BE2C (cell line): ENCODE data around the gene TSHB.

Experiments
- DNase-seq: peaks from one replicate; pipeline ENCODE4 v3.0.0-alpha.2; 2020
- H3K27me3 ChIP-seq: fragments of 250-450 bp; sonication (Bioruptor Pico); 2 replicates; pipeline ENCODE4 v1.5.1; 2020; ENCODE audit warnings: mild to moderate bottlenecking
- H3K36me3 ChIP-seq: fragments of 250-450 bp; sonication (Bioruptor Pico); 2 replicates; pipeline ENCODE4 v1.5.1; 2020; ENCODE audit warnings: mild to moderate bottlenecking
- H3K4me1 ChIP-seq: fragments of 250-450 bp; sonication (Bioruptor Pico); 2 replicates; pipeline ENCODE4 v1.5.1; 2020
- H3K4me3 ChIP-seq: 2 replicates; pipeline ENCODE4 v1.5.1; 2011; ENCODE audit warnings: low read depth, low read length
- H3K9me3 ChIP-seq: fragments of 250-450 bp; sonication (Bioruptor Pico); 2 replicates; pipeline ENCODE4 v1.5.1; 2020
- TF ChIP-seq, protein P1 (sequence below): IDR thresholded peaks from 2 replicates; pipeline ENCODE4 v1.5.1; 2012; ENCODE audit warnings: mild to moderate bottlenecking, low read depth, low read length

Gene TSHB

DNA sequence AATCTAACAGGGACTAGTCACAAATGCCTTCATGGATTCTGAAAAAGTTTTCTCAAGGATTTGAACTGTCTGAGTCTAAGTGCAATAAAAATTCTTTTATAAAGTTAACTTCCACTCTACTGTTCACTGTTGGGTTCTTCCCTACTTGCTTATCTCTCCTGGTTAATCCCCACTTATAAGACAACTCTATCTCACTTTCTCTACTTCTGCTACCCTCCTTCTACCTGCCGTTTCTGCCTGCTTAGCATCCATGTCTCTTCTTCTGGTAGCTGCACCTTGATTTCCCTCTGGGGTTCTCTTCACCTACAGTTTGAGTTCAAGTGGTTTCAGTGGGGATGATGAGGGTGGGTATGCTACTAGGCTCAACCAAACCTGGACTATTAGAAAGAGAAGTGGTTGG, 6.0 kb downstream of the TSHB start:
- no peaks in the 10 kb centered on the region for H3K9me3 ChIP-seq
- H3K4me1 ChIP-seq = no peaks in the 10 kb centered on the region
- H3K4me3 ChIP-seq = no peak overlapping the region
- no peak for DNase-seq
- no peaks in the 10 kb centered on the region for H3K36me3 ChIP-seq
- TF ChIP-seq, protein P1, sequence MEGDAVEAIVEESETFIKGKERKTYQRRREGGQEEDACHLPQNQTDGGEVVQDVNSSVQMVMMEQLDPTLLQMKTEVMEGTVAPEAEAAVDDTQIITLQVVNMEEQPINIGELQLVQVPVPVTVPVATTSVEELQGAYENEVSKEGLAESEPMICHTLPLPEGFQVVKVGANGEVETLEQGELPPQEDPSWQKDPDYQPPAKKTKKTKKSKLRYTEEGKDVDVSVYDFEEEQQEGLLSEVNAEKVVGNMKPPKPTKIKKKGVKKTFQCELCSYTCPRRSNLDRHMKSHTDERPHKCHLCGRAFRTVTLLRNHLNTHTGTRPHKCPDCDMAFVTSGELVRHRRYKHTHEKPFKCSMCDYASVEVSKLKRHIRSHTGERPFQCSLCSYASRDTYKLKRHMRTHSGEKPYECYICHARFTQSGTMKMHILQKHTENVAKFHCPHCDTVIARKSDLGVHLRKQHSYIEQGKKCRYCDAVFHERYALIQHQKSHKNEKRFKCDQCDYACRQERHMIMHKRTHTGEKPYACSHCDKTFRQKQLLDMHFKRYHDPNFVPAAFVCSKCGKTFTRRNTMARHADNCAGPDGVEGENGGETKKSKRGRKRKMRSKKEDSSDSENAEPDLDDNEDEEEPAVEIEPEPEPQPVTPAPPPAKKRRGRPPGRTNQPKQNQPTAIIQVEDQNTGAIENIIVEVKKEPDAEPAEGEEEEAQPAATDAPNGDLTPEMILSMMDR = no peak
- no peaks in the 10 kb centered on the region for H3K27me3 ChIP-seq

DNA sequence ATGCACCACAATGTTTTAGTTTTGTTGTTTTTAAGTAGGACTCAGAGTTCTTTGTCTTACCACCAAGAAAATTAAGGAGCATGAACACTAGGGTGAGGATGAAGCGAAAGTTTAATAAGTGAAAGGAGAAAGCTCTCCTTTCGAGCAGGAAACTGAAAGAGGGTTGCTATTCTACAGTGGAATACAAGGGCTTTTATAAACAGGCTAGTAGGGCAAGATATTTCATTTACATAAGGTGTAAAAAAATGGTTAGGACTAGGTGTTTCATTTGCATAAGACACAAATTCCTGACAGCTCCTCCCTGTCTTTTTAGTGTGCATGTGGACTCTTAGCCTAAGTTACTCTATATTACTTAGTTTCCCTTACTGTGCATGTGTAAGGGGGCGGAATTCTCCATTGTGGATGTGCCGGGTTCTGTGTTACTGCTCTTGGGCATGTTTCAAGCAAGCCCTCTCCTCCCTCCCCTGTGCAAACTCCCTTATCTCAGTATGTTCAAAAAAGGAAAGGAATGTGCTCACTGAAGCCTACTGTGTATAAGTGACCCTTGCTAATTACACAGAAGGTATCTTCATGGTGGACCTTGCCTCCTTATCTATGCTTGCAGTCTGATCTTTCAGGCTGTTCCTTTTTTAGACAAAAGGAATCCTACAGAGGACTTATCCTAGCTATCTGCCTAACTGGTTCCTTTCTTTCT, 7.3 kb downstream of the TSHB start:
- TF ChIP-seq, protein P1 = no peak
- no peak for DNase-seq
- no peaks in the 10 kb centered on the region for H3K27me3 ChIP-seq

DNA sequence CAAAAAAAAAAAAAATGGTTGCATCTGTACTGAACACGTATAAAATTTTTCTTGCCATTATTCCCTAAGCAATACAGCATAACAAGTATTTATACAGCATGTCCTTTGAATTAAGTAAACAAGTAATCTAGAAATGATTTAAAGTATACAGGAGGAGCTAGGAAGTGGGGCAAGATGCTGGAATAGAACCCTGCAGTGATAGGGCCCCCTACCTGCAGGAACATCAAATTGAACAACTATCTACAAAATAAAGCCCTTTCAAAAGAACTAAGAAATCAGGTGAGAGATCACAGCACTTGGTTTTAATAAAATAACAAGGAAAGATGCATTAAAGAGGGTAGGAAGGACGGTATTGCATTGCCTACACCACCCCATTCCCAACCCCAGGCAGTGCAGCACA, 10.9 kb downstream of the TSHB start:
- no peaks in the 10 kb centered on the region for H3K9me3 ChIP-seq
- TF ChIP-seq, protein P1 = peak; percentile 7; the same call in 1 of the 2 replicates
- H3K36me3 ChIP-seq = no peaks in the 10 kb centered on the region
- no peaks in the 10 kb centered on the region for H3K27me3 ChIP-seq
- H3K4me3 ChIP-seq = no peak overlapping the region
- no peak for DNase-seq
- H3K4me1 ChIP-seq = no peaks in the 10 kb centered on the region

More for the DNA sequence above, 7.3 kb downstream of the TSHB start:
- H3K9me3 ChIP-seq = no peaks in the 10 kb centered on the region
- no peaks in the 10 kb centered on the region for H3K36me3 ChIP-seq
- H3K4me1 ChIP-seq = no peaks in the 10 kb centered on the region
- no peak overlapping the region for H3K4me3 ChIP-seq

DNA sequence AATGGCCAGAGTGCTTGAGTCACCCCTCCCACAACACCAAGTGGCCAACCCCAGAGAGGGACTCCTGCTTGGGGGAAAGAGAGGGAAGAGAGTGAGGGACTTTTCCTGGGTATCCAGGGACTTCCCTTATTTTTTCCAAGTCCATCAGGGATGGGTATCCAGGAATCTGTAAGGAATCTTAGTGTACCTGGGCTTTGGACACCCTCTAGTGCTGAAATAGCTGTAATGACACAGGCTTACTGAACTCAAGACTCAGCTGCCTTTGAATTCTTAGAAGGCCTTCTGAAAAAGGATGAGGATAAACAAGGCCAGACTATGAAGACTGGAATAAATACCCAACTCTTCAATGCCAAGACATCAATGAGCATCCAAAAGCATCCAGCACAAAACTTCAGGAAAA, 12.0 kb downstream of the TSHB start:
- DNase-seq = no peak
- Histone ChIP-seq H3K4me3 (no peak overlapping the region), H3K4me1 (no peaks in the 10 kb centered on the region), H3K36me3 (no peaks in the 10 kb centered on the region), H3K9me3 (no peaks in the 10 kb centered on the region), H3K27me3 (no peaks in the 10 kb centered on the region)
- TF ChIP-seq, protein P1 = peak; percentile 36

DNA sequence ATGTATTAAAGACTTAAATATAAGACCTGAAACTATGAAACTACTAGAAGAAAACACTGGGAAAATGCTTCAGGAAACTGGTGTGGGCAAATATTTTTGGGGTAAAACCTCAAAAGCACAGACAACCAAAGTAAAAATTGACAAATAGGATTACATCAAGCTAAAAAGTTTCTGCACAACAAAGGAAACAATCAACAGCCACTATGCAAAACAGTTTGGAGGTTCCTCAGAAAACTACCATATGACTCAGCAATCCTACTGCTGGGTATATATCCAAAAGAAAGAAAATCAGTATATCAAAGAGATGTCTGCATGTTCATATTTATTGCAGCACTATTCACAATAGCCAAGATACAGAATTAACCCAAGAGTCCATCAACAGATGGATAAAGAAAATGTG, 17.1 kb downstream of the TSHB start:
- Histone ChIP-seq H3K27me3 (peaks cover 3% of the 10 kb centered on the region), H3K4me3 (no peak overlapping the region), H3K9me3 (no peaks in the 10 kb centered on the region), H3K4me1 (no peaks in the 10 kb centered on the region), H3K36me3 (no peaks in the 10 kb centered on the region)
- TF ChIP-seq, protein P1 = no peak
- DNase-seq = no peak

DNA sequence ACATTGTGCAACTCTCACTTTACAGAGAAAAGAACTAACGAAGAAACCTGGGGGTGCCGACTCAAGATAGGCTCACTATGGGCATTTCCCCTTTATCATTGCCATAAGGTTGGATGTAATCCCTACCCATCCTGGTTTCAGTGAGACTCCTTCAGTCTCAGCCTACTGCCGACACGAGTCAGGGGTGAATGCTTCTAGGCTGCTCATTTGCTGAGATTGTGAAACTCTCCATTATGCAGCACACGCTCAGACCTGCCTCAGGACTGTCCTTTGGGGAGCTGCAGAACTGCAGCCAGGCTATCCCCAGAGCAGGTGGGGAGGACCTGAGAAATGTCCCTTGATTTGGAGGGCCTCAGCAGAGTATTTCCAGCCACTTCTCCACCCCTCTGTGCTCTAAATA, 22.2 kb downstream of the TSHB start:
- Histone ChIP-seq H3K4me1 (no peaks in the 10 kb centered on the region), H3K36me3 (no peaks in the 10 kb centered on the region), H3K27me3 (peaks cover 6% of the 10 kb centered on the region), H3K9me3 (no peaks in the 10 kb centered on the region), H3K4me3 (no peak overlapping the region)
- DNase-seq = no peak
- TF ChIP-seq, protein P1 = no peak
